Large intestine (tissue), 3 donors: ENCODE results near the gene DNAJC12. TPM values are rescaled to one million over a fixed set of nuclear protein-coding genes. Genes with fewer than 3 reads are reported as not detected.

Source experiments
- DNase-seq, 2 donors: peaks; one replicate each; pipeline versions ENCODE4 v3.0.0 to v3.0.0-alpha.2; 2013
- H3K27ac ChIP-seq: one replicate; pipeline ENCODE4 v1.5.1; 2013; ENCODE audit warnings: low read length
- H3K27me3 ChIP-seq: 2 replicates; pipeline ENCODE4 v1.6.1; 2013; ENCODE audit warnings: low read length; ENCODE audit not compliant: control insufficient read depth, insufficient read depth
- H3K36me3 ChIP-seq: 2 replicates; pipeline ENCODE4 v1.6.1; 2013; ENCODE audit warnings: low read length; ENCODE audit not compliant: control insufficient read depth, insufficient read depth
- H3K4me1 ChIP-seq: one replicate; pipeline ENCODE4 v1.6.1; 2013; ENCODE audit warnings: low read length; ENCODE audit not compliant: control insufficient read depth, insufficient read depth
- H3K4me3 ChIP-seq: one replicate; pipeline ENCODE4 v1.5.1; 2013; ENCODE audit warnings: low read length
- H3K9me3 ChIP-seq: one replicate; pipeline ENCODE4 v1.6.1; 2013; ENCODE audit warnings: mild to moderate bottlenecking, low read depth, low read length, moderate library complexity; ENCODE audit not compliant: control insufficient read depth
- WGBS: methylation state at CpG from one replicate; pipeline ENCODE4 v1.1.5; 2013; ENCODE audit warnings: low lambda C conversion rate; ENCODE audit not compliant: insufficient coverage; 5-methylcytosine and 5-hydroxymethylcytosine counted together
- polyA plus RNA-seq: library from polyadenylated mRNA; unstranded; fragments of 120-200 nt; gene quantifications from one replicate; pipeline ENCODE4 v1.2.1, GENCODE V29; 2013

The DNAJC12 gene
- polyA plus RNA-seq, 1 donor, result 10.4 TPM

- DNase-seq, result no peak
- Histone ChIP-seq H3K27me3 (no peaks in the 10 kb centered on the region), H3K27ac (no peak overlapping the region), H3K4me1 (no peaks in the 10 kb centered on the region), H3K9me3 (no peaks in the 10 kb centered on the region), H3K36me3 (no peaks in the 10 kb centered on the region), H3K4me3 (no peak overlapping the region)
- 100% methylated on average over 3 of the region's 4 CpGs for WGBS
Observed at GRCh38 chr10:67815571-67816059, 22.4 kb downstream of the DNAJC12 start.

- no peak overlapping the region for H3K27ac ChIP-seq
- 50% methylated on average over 2 of the region's 4 CpGs for WGBS
- H3K4me1 ChIP-seq, result no peaks in the 10 kb centered on the region
Observed at GRCh38 chr10:67812007-67812406, 26.0 kb downstream of the DNAJC12 start.

GRCh38 chr10:67809107-67809506, 28.9 kb downstream of the DNAJC12 start:
- no peak for DNase-seq
- WGBS, result 100% methylated on average over 1 of the region's 2 CpGs
- Histone ChIP-seq H3K27me3 (no peaks in the 10 kb centered on the region), H3K9me3 (no peaks in the 10 kb centered on the region), H3K36me3 (no peaks in the 10 kb centered on the region), H3K4me1 (peaks cover 3% of the 10 kb centered on the region), H3K4me3 (no peak overlapping the region), H3K27ac (no peak overlapping the region)

More at GRCh38 chr10:67812007-67812406, 26.0 kb downstream of the DNAJC12 start:
- no peak for DNase-seq
- no peak overlapping the region for H3K4me3 ChIP-seq
- H3K36me3 ChIP-seq, result no peaks in the 10 kb centered on the region
- H3K9me3 ChIP-seq, result no peaks in the 10 kb centered on the region
- H3K27me3 ChIP-seq, result no peaks in the 10 kb centered on the region

GRCh38 chr10:67808704-67809103, 29.3 kb downstream of the DNAJC12 start:
- Histone ChIP-seq H3K27me3 (no peaks in the 10 kb centered on the region), H3K9me3 (no peaks in the 10 kb centered on the region), H3K27ac (no peak overlapping the region), H3K4me3 (no peak overlapping the region), H3K36me3 (no peaks in the 10 kb centered on the region), H3K4me1 (peaks cover 7% of the 10 kb centered on the region)
- WGBS, result no CpG with 5 or more reads among the region's 1 CpG
- no peak for DNase-seq

- H3K27me3 ChIP-seq, result no peaks in the 10 kb centered on the region
- H3K4me3 ChIP-seq, result no peak overlapping the region
- H3K4me1 ChIP-seq, result peaks cover 11% of the 10 kb centered on the region
- DNase-seq, result peak in 1 of 2 donors; percentile 10
- H3K36me3 ChIP-seq, result no peaks in the 10 kb centered on the region
- WGBS, result no CpG with 5 or more reads among the region's 4 CpGs
- H3K9me3 ChIP-seq, result no peaks in the 10 kb centered on the region
- H3K27ac ChIP-seq, result no peak overlapping the region
Observed at GRCh38 chr10:67807855-67808456, 30.0 kb downstream of the DNAJC12 start.

- Histone ChIP-seq H3K4me3 (no peak overlapping the region), H3K27me3 (no peaks in the 10 kb centered on the region), H3K4me1 (peaks cover 11% of the 10 kb centered on the region), H3K9me3 (no peaks in the 10 kb centered on the region), H3K36me3 (no peaks in the 10 kb centered on the region), H3K27ac (no peak overlapping the region)
- no peak for DNase-seq
Observed at GRCh38 chr10:67804395-67804678, 33.7 kb downstream of the DNAJC12 start.

- WGBS, result 38% methylated on average over 1 of the region's 3 CpGs
- no peaks in the 10 kb centered on the region for H3K9me3 ChIP-seq
- no peak overlapping the region for H3K4me3 ChIP-seq
- no peaks in the 10 kb centered on the region for H3K36me3 ChIP-seq
- DNase-seq, result peak in 1 of 2 donors; percentile 58
- peaks cover 11% of the 10 kb centered on the region for H3K4me1 ChIP-seq
- H3K27ac ChIP-seq, result peak overlapping the region; percentile 54
- no peaks in the 10 kb centered on the region for H3K27me3 ChIP-seq
Observed at GRCh38 chr10:67803588-67804394, 34.2 kb downstream of the DNAJC12 start.

- Histone ChIP-seq H3K9me3 (no peaks in the 10 kb centered on the region), H3K27me3 (no peaks in the 10 kb centered on the region), H3K4me1 (peaks cover 11% of the 10 kb centered on the region), H3K27ac (peak overlapping the region; percentile 54), H3K4me3 (no peak overlapping the region), H3K36me3 (no peaks in the 10 kb centered on the region)
- DNase-seq, result peak in 1 of 2 donors; percentile 18
- WGBS, result no CpG with 5 or more reads among the region's 10 CpGs
Observed at GRCh38 chr10:67802767-67803538, 35.0 kb downstream of the DNAJC12 start.

GRCh38 chr10:67801118-67801517, 36.9 kb downstream of the DNAJC12 start:
- 86% methylated on average over 1 of the region's 1 CpG for WGBS

GRCh38 chr10:67794909-67795460, 43.0 kb downstream of the DNAJC12 start:
- no peak for DNase-seq
- Histone ChIP-seq H3K36me3 (no peaks in the 10 kb centered on the region), H3K9me3 (no peaks in the 10 kb centered on the region), H3K4me3 (no peak overlapping the region), H3K27ac (no peak overlapping the region), H3K27me3 (no peaks in the 10 kb centered on the region), H3K4me1 (no peaks in the 10 kb centered on the region)
- WGBS, result no CpG with 5 or more reads among the region's 3 CpGs

More at GRCh38 chr10:67801118-67801517, 36.9 kb downstream of the DNAJC12 start:
- H3K27ac ChIP-seq, result no peak overlapping the region
- H3K9me3 ChIP-seq, result no peaks in the 10 kb centered on the region
- H3K4me3 ChIP-seq, result no peak overlapping the region
- H3K36me3 ChIP-seq, result no peaks in the 10 kb centered on the region
- DNase-seq, result no peak
- no peaks in the 10 kb centered on the region for H3K27me3 ChIP-seq
- peaks cover 11% of the 10 kb centered on the region for H3K4me1 ChIP-seq
